ENCODE data around the gene EFL1. TPM values are rescaled to one million over a fixed set of nuclear protein-coding genes. Genes with fewer than 3 reads are reported as not detected.

Gene EFL1
- total and polyA plus RNA-seq, 2 experiments from 2014 or later: 15.4 to 46.4 TPM

DNA sequence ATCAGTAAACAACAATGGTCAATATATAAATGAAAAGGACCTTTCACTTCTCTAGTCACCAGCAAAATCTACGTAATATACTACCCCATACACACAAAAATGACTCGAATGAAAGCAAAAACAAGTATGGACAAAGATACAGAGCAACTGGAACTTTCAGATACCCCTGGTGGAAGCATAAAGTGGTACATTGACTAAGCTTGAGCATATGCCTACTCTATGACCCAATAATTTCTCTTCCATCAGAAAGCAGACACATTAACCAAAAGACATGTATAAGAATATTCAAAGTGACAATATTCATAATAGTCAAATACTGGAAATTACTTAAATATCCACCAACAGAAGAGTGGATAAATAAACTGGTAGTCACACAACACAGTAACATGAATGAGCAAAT lies 86.0 kb downstream of the EFL1 start:
- Mint-ChIP-seq H3K4me3 (no peak overlapping the region), H3K27ac (no peak overlapping the region), H3K4me1 (peaks cover 3% of the 10 kb centered on the region; the same call in 1 of the 3 replicates), H3K27me3 (ENCODE audit: insufficient read depth, low read depth, poor library complexity) (no peaks in the 10 kb centered on the region), H3K36me3 (ENCODE audit: low read depth) (no peaks in the 10 kb centered on the region), H3K9me3 (no peaks in the 10 kb centered on the region)
- Histone ChIP-seq H3K79me2 (replicated peaks; ENCODE audit: insufficient read depth) (no peaks in the 10 kb centered on the region), H3K4me1 (ENCODE audit: insufficient read depth) (peaks cover 8% of the 10 kb centered on the region), H3K27ac (ENCODE audit: low read depth) (no peak overlapping the region), H2AFZ (no peak overlapping the region), H4K20me1 (replicated peaks; ENCODE audit: insufficient read depth) (0 out of 2 replicates have a peak, but pooled peaks cover 2% of the 10 kb centered on the region), H3K4me3 (no peak overlapping the region), H3K36me3 (ENCODE audit: insufficient read depth) (no peaks in the 10 kb centered on the region), H3F3A (replicated peaks; ENCODE audit: low read depth) (no peaks in the 10 kb centered on the region), H3K27me3 (ENCODE audit: insufficient read depth) (no peaks in the 10 kb centered on the region), H3K4me2 (no peak overlapping the region), H3K9me2 (ENCODE audit: insufficient read depth) (no peaks in the 10 kb centered on the region)
- DNase-seq (ENCODE audit: low spot score) (no peak), ATAC-seq (no peak)
- no peak for TF ChIP-seq EZH2phosphoT487 (IDR thresholded peaks at IDR 0.05; ENCODE audit: unreplicated experiment)
- TF ChIP-seq JUNB (IDR thresholded peaks at IDR 0.05; ENCODE audit: unreplicated experiment): no peak
- TF ChIP-seq, protein P1, sequence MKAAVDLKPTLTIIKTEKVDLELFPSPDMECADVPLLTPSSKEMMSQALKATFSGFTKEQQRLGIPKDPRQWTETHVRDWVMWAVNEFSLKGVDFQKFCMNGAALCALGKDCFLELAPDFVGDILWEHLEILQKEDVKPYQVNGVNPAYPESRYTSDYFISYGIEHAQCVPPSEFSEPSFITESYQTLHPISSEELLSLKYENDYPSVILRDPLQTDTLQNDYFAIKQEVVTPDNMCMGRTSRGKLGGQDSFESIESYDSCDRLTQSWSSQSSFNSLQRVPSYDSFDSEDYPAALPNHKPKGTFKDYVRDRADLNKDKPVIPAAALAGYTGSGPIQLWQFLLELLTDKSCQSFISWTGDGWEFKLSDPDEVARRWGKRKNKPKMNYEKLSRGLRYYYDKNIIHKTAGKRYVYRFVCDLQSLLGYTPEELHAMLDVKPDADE (IDR thresholded peaks at IDR 0.05): no peak
- TF ChIP-seq STAT1 (IDR thresholded peaks at IDR 0.05; ENCODE audit: unreplicated experiment): no peak
- no peak for TF ChIP-seq CREB1 (CRISPR knock-in tag; IDR thresholded peaks at IDR 0.05; ENCODE audit: low read depth)
- TF ChIP-seq, protein P2, sequence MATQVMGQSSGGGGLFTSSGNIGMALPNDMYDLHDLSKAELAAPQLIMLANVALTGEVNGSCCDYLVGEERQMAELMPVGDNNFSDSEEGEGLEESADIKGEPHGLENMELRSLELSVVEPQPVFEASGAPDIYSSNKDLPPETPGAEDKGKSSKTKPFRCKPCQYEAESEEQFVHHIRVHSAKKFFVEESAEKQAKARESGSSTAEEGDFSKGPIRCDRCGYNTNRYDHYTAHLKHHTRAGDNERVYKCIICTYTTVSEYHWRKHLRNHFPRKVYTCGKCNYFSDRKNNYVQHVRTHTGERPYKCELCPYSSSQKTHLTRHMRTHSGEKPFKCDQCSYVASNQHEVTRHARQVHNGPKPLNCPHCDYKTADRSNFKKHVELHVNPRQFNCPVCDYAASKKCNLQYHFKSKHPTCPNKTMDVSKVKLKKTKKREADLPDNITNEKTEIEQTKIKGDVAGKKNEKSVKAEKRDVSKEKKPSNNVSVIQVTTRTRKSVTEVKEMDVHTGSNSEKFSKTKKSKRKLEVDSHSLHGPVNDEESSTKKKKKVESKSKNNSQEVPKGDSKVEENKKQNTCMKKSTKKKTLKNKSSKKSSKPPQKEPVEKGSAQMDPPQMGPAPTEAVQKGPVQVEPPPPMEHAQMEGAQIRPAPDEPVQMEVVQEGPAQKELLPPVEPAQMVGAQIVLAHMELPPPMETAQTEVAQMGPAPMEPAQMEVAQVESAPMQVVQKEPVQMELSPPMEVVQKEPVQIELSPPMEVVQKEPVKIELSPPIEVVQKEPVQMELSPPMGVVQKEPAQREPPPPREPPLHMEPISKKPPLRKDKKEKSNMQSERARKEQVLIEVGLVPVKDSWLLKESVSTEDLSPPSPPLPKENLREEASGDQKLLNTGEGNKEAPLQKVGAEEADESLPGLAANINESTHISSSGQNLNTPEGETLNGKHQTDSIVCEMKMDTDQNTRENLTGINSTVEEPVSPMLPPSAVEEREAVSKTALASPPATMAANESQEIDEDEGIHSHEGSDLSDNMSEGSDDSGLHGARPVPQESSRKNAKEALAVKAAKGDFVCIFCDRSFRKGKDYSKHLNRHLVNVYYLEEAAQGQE (IDR thresholded peaks at IDR 0.05; ENCODE audit: unreplicated experiment): no peak
- no peak for TF ChIP-seq ZNF114 (CRISPR knock-in tag; IDR thresholded peaks at IDR 0.05)
- TF ChIP-seq, protein P3, sequence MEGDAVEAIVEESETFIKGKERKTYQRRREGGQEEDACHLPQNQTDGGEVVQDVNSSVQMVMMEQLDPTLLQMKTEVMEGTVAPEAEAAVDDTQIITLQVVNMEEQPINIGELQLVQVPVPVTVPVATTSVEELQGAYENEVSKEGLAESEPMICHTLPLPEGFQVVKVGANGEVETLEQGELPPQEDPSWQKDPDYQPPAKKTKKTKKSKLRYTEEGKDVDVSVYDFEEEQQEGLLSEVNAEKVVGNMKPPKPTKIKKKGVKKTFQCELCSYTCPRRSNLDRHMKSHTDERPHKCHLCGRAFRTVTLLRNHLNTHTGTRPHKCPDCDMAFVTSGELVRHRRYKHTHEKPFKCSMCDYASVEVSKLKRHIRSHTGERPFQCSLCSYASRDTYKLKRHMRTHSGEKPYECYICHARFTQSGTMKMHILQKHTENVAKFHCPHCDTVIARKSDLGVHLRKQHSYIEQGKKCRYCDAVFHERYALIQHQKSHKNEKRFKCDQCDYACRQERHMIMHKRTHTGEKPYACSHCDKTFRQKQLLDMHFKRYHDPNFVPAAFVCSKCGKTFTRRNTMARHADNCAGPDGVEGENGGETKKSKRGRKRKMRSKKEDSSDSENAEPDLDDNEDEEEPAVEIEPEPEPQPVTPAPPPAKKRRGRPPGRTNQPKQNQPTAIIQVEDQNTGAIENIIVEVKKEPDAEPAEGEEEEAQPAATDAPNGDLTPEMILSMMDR (conservative IDR thresholded peaks at IDR 0.05; ENCODE audit: low read depth in 2 of 2): no peak
- TF ChIP-seq ZNF331 (CRISPR knock-in tag; IDR thresholded peaks at IDR 0.05; ENCODE audit: low read depth): no peak
- TF ChIP-seq, protein P4, sequence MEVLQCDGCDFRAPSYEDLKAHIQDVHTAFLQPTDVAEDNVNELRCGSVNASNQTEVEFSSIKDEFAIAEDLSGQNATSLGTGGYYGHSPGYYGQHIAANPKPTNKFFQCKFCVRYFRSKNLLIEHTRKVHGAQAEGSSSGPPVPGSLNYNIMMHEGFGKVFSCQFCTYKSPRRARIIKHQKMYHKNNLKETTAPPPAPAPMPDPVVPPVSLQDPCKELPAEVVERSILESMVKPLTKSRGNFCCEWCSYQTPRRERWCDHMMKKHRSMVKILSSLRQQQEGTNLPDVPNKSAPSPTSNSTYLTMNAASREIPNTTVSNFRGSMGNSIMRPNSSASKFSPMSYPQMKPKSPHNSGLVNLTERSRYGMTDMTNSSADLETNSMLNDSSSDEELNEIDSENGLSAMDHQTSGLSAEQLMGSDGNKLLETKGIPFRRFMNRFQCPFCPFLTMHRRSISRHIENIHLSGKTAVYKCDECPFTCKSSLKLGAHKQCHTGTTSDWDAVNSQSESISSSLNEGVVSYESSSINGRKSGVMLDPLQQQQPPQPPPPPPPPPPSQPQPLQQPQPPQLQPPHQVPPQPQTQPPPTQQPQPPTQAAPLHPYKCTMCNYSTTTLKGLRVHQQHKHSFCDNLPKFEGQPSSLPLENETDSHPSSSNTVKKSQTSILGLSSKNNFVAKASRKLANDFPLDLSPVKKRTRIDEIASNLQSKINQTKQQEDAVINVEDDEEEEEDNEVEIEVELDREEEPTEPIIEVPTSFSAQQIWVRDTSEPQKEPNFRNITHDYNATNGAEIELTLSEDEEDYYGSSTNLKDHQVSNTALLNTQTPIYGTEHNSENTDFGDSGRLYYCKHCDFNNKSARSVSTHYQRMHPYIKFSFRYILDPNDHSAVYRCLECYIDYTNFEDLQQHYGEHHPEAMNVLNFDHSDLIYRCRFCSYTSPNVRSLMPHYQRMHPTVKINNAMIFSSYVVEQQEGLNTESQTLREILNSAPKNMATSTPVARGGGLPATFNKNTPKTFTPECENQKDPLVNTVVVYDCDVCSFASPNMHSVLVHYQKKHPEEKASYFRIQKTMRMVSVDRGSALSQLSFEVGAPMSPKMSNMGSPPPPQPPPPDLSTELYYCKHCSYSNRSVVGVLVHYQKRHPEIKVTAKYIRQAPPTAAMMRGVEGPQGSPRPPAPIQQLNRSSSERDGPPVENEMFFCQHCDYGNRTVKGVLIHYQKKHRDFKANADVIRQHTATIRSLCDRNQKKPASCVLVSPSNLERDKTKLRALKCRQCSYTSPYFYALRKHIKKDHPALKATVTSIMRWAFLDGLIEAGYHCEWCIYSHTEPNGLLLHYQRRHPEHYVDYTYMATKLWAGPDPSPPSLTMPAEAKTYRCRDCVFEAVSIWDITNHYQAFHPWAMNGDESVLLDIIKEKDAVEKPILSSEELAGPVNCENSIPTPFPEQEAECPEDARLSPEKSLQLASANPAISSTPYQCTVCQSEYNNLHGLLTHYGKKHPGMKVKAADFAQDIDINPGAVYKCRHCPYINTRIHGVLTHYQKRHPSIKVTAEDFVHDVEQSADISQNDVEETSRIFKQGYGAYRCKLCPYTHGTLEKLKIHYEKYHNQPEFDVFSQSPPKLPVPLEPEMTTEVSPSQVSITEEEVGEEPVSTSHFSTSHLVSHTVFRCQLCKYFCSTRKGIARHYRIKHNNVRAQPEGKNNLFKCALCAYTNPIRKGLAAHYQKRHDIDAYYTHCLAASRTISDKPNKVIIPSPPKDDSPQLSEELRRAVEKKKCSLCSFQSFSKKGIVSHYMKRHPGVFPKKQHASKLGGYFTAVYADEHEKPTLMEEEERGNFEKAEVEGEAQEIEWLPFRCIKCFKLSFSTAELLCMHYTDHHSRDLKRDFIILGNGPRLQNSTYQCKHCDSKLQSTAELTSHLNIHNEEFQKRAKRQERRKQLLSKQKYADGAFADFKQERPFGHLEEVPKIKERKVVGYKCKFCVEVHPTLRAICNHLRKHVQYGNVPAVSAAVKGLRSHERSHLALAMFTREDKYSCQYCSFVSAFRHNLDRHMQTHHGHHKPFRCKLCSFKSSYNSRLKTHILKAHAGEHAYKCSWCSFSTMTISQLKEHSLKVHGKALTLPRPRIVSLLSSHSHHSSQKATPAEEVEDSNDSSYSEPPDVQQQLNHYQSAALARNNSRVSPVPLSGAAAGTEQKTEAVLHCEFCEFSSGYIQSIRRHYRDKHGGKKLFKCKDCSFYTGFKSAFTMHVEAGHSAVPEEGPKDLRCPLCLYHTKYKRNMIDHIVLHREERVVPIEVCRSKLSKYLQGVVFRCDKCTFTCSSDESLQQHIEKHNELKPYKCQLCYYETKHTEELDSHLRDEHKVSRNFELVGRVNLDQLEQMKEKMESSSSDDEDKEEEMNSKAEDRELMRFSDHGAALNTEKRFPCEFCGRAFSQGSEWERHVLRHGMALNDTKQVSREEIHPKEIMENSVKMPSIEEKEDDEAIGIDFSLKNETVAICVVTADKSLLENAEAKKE (CRISPR knock-in tag; IDR thresholded peaks at IDR 0.05): no peak
- no peak for TF ChIP-seq POLR2AphosphoS5 (IDR thresholded peaks at IDR 0.05; ENCODE audit: low read depth)
- TF ChIP-seq EZH2 (IDR thresholded peaks at IDR 0.05; ENCODE audit: low read depth, unreplicated experiment): no peak
- TF ChIP-seq NANOG (IDR thresholded peaks at IDR 0.05; ENCODE audit: borderline replicate concordance): no peak

Measured in GM23338 (cell line).